ENCODE results near the gene MRPS27.

- TF ChIP-seq EZH2 (IDR thresholded peaks at IDR 0.05; ENCODE audit: borderline replicate concordance, low read length) (no peak), CTCF (conservative IDR thresholded peaks at IDR 0.05 in 1 of 2, IDR thresholded peaks at IDR 0.05 in 1 of 2; ENCODE audit: extremely low read depth in 1 of 2, insufficient read depth in 1 of 2, low read depth in 1 of 2, low read length in 2 of 2) (no peak)
Observed at GRCh38 chr5:72209147-72210115, 110.6 kb downstream of the MRPS27 start.

Data from mammary epithelial cell (primary cell).